GM19099 (cell line): ENCODE measurements around the gene BMP4.

Source experiments
- POLR2A ChIP-seq: IDR thresholded peaks from 3 replicates; pipeline ENCODE4 v1.6.1; 2011; ENCODE audit warnings: low read depth; ENCODE audit not compliant: insufficient read length; ENCODE audit errors: extremely low read depth

The BMP4 gene

GRCh38 chr14:53953002-53953827, 3.4 kb downstream of the BMP4 start:
- no peak for TF ChIP-seq POLR2A

GRCh38 chr14:53952533-53952932, 4.1 kb downstream of the BMP4 start:
- no peak for TF ChIP-seq POLR2A

- TF ChIP-seq POLR2A, result no peak
These were observed 4.9 kb downstream of the BMP4 start for GRCh38 chr14:53951627-53952303.

GRCh38 chr14:53951243-53951626, 5.4 kb downstream of the BMP4 start:
- TF ChIP-seq POLR2A, result no peak

GRCh38 chr14:53950031-53950793, 6.4 kb downstream of the BMP4 start:
- no peak for TF ChIP-seq POLR2A

- TF ChIP-seq POLR2A, result no peak
These were observed 7.4 kb downstream of the BMP4 start for GRCh38 chr14:53949201-53949600.

- TF ChIP-seq POLR2A, result no peak
These were observed 8.3 kb downstream of the BMP4 start for GRCh38 chr14:53948205-53948884.

GRCh38 chr14:53947452-53948204, 9.0 kb downstream of the BMP4 start:
- no peak for TF ChIP-seq POLR2A

- TF ChIP-seq POLR2A, result no peak
These were observed 9.6 kb downstream of the BMP4 start for GRCh38 chr14:53947094-53947445.

- no peak for TF ChIP-seq POLR2A
These were observed 10.1 kb downstream of the BMP4 start for GRCh38 chr14:53946404-53947093.

- TF ChIP-seq POLR2A, result no peak
These were observed 10.6 kb downstream of the BMP4 start for GRCh38 chr14:53946071-53946403.

- no peak for TF ChIP-seq POLR2A
These were observed 12.9 kb downstream of the BMP4 start for GRCh38 chr14:53943751-53944083.

- no peak for TF ChIP-seq POLR2A
These were observed 13.5 kb downstream of the BMP4 start for GRCh38 chr14:53942970-53943750.

- no peak for TF ChIP-seq POLR2A
These were observed 18.3 kb downstream of the BMP4 start for GRCh38 chr14:53938136-53938837.
